Chondrocyte (in vitro differentiated cells): ENCODE measurements around the gene CASZ1. TPM values are rescaled to one million over a fixed set of nuclear protein-coding genes. Genes with fewer than 3 reads are reported as not detected.

Source experiments
- DNase-seq: peaks from one replicate; pipeline ENCODE4 v3.0.0; 2021; ENCODE audit warnings: mixed read lengths, low spot score
- H3K27ac Mint-ChIP-seq: one replicate; pipeline ENCODE4 v1.8.0; 2021; ENCODE audit warnings: mild to moderate bottlenecking, moderate library complexity, mixed read lengths; ENCODE audit not compliant: unreplicated experiment
- H3K27me3 Mint-ChIP-seq: 2 replicates; pipeline ENCODE4 v1.8.0; 2021; ENCODE audit warnings: low read depth, mixed read lengths
- H3K36me3 Mint-ChIP-seq: 2 replicates; pipeline ENCODE4 v1.8.0; 2021; ENCODE audit warnings: low read depth, mixed read lengths
- H3K4me1 Mint-ChIP-seq: 2 replicates; pipeline ENCODE4 v1.8.0; 2021; ENCODE audit warnings: low read depth, mild to moderate bottlenecking, mixed read lengths
- H3K4me3 Mint-ChIP-seq: one replicate; pipeline ENCODE4 v1.8.0; 2021; ENCODE audit warnings: mild to moderate bottlenecking, moderate library complexity, mixed read lengths; ENCODE audit not compliant: unreplicated experiment
- H3K9me3 Mint-ChIP-seq: 2 replicates; pipeline ENCODE4 v1.8.0; 2021; ENCODE audit warnings: low read depth, mixed read lengths
- CTCF ChIP-seq: fragments of 200-600 bp; sonication (generic); IDR thresholded peaks from 2 replicates; pipeline ENCODE4 v1.5.0; 2021; ENCODE audit warnings: antibody characterized with exemption, mild to moderate bottlenecking, moderate library complexity
- total RNA-seq: library from RNA; stranded (reverse); gene quantifications from 3 replicates; pipeline ENCODE4 v1.2.1, GENCODE V29; 2021

Gene CASZ1
- total RNA-seq, 1 donor from 2014 or later: 4.1 TPM

GRCh38 chr1:10632691-10633090 is 163.8 kb downstream of the CASZ1 start:
- H3K4me1 Mint-ChIP-seq: peaks cover 39% of the 10 kb centered on the region
- no peaks in the 10 kb centered on the region for H3K27me3 Mint-ChIP-seq
- DNase-seq: peak; percentile 89
- H3K27ac Mint-ChIP-seq: no peak overlapping the region
- TF ChIP-seq CTCF: no peak
- no peaks in the 10 kb centered on the region for H3K36me3 Mint-ChIP-seq
- H3K4me3 Mint-ChIP-seq: no peak overlapping the region
- no peaks in the 10 kb centered on the region for H3K9me3 Mint-ChIP-seq

GRCh38 chr1:10631811-10632593 is 164.4 kb downstream of the CASZ1 start:
- Mint-ChIP-seq H3K4me3 (no peak overlapping the region), H3K9me3 (no peaks in the 10 kb centered on the region), H3K27me3 (no peaks in the 10 kb centered on the region), H3K27ac (peak overlapping the region; percentile 66), H3K36me3 (no peaks in the 10 kb centered on the region), H3K4me1 (peaks cover 34% of the 10 kb centered on the region)
- peak; percentile 20 for TF ChIP-seq CTCF
- DNase-seq: peak; percentile 87

GRCh38 chr1:10631121-10631810 is 165.2 kb downstream of the CASZ1 start:
- H3K4me3 Mint-ChIP-seq: no peak overlapping the region
- no peaks in the 10 kb centered on the region for H3K9me3 Mint-ChIP-seq
- H3K27me3 Mint-ChIP-seq: no peaks in the 10 kb centered on the region
- no peak for TF ChIP-seq CTCF
- H3K27ac Mint-ChIP-seq: no peak overlapping the region
- no peaks in the 10 kb centered on the region for H3K36me3 Mint-ChIP-seq
- DNase-seq: peak; percentile 91
- H3K4me1 Mint-ChIP-seq: peaks cover 32% of the 10 kb centered on the region

- Mint-ChIP-seq H3K4me1 (peaks cover 32% of the 10 kb centered on the region), H3K27ac (peak overlapping the region; percentile 12), H3K4me3 (no peak overlapping the region), H3K27me3 (no peaks in the 10 kb centered on the region), H3K36me3 (no peaks in the 10 kb centered on the region), H3K9me3 (no peaks in the 10 kb centered on the region)
- DNase-seq: peak; percentile 66
- TF ChIP-seq CTCF: no peak
Measured at GRCh38 chr1:10630661-10631120, 165.8 kb downstream of the CASZ1 start.

GRCh38 chr1:10629816-10630571 is 166.5 kb downstream of the CASZ1 start:
- Mint-ChIP-seq H3K27ac (no peak overlapping the region), H3K27me3 (no peaks in the 10 kb centered on the region), H3K36me3 (no peaks in the 10 kb centered on the region), H3K9me3 (no peaks in the 10 kb centered on the region), H3K4me1 (peaks cover 25% of the 10 kb centered on the region), H3K4me3 (no peak overlapping the region)
- TF ChIP-seq CTCF: peak; percentile 20
- peak; percentile 89 for DNase-seq
